Stimulated activated CD4-positive, alpha-beta T cell treated with anti-CD3 and anti-CD28 coated beads, Interleukin-1b, Interleukin-23, amount 100 ng/mL, for 24 hours (primary cell): Measurements from ENCODE around the gene ASF1A.

ENCODE experiments used
- DNase-seq, 4 experiments: peaks; one replicate each; pipeline ENCODE4 v3.0.0-alpha.2; 2020; ENCODE audit warnings: low read depth in 4 of 4, low spot score in 1 of 4

ASF1A gene

DNA sequence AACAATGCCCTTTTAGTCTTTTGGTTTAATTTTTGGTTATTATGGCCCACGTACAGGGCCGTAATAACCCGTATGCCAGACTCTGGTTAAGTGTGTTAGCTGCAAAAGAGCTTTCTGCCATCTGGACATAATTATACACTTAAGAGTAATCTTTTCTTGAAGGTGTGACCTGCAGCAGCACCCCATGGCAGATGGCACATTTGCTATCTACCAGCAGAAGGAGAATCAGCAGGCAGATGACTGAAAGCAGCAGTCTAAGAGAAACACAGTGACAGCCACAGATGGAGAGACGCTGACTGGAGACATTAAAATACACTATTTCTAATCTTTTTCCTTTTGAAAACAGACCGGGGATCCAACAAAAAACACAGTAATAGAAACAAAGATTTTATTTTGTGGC is 18.7 kb downstream of the ASF1A start:
- DNase-seq: no peak

GRCh38 chr6:118913161-118913560 is 19.2 kb downstream of the ASF1A start:
- no peak for DNase-seq

GRCh38 chr6:118914598-118914997 is 20.6 kb downstream of the ASF1A start:
- no peak for DNase-seq

- no peak for DNase-seq
Observed at GRCh38 chr6:118917546-118918328, 23.8 kb downstream of the ASF1A start.

DNA sequence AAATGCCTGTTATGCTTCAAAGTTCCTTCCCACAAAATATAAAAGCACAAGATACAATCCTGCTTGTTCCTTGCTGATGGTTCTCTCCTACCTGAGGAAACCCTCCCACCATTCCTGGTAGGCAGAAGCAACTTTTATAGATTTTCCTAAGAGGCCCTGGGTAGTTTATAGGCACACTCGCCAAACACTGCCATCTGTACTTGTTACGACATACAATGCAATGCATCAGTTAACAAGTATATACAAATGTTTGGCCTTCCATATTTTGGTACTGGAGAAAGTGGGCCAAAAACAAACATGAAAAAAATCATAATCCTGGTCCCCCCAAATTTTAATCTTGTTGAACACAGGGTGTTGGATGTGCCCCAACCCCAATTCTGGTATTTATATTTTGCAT is 24.4 kb downstream of the ASF1A start:
- no peak for DNase-seq

DNA sequence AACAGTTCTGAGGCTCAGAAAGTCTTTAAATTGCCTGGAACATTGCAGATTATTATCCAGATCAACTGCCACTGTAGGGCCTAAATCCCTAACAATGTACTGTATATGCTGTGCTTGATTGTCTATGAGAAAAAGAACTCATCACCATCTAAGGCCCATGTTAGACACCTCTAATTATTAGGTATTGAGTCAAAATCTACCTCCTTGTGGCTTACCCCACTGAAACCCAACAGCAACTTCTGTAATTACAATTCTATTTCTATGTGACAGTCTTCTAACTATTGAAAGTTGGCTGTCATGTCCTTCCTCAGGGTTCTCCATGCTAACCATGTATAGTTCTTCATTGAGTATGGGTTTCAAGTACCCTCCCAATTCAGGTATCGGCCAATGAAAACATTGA is 27.1 kb downstream of the ASF1A start:
- DNase-seq: no peak

DNA sequence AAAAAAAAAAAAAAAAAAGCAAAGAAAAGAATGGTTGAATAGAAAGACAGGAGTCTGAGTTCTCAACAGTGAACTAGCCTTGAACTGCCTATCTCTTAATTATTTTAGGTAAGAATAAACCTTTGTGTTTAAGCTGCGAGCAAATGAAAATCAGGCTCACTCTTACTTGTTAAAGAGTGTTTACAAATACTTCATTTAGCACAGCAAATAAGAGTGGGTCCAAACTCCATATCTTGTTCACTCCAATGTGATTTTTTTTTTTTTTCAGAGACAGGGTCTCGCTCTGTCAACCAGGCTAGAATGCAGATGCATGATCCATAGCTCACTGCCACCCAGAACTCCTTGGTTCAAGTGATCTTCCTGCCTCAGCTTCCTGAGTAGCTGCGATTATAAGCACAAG is 29.1 kb downstream of the ASF1A start:
- no peak for DNase-seq

DNA sequence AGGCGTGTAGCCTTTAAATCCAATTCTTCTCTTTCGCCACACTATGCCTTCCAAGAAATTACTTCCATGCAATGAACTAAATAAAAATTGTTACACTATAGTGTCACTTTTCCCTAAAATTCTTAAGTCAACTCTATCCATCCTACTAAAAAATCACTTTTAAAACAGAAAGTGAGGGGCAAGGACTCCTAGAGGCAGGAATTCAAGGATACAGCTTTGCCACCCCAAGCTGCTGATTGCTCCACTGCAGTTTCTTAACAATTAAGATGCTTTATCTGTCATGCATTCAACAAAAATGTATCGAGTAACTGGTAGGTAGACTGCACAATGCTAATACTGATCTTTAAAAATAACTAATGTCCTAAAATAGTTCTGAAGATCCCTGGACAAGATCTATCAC is 36.7 kb downstream of the ASF1A start:
- no peak for DNase-seq

DNA sequence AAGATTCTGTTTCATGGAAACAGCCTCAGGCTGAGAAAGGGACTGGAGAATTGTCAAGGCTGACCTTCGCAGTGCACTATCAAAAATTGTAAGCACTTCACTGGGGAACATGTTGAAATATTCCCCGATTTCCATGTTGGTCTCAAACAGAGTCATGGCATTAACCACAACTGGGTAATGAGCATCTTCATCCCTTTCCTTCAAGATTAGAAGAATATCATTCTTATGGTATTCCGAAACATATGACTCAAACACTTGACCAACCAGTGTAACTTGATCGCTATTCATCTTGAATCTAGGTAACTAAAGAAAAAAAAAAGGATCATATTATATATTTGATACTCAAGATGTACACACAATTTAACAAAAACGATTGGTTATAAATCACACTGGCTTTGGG is 37.5 kb downstream of the ASF1A start:
- no peak for DNase-seq

GRCh38 chr6:118932421-118932820 is 38.5 kb downstream of the ASF1A start:
- DNase-seq: no peak

- no peak for DNase-seq
Observed at GRCh38 chr6:118933855-118934460, 40.0 kb downstream of the ASF1A start.

GRCh38 chr6:118934461-118935330 is 40.7 kb downstream of the ASF1A start, which contains the start of gene MCM9:
Gene MCM9 (minus strand): TSS chr6:118935159. CDS start chr6:118931723, 3,436 bp downstream.
- peak; percentile 53 to 82 (median 80) for DNase-seq

DNA sequence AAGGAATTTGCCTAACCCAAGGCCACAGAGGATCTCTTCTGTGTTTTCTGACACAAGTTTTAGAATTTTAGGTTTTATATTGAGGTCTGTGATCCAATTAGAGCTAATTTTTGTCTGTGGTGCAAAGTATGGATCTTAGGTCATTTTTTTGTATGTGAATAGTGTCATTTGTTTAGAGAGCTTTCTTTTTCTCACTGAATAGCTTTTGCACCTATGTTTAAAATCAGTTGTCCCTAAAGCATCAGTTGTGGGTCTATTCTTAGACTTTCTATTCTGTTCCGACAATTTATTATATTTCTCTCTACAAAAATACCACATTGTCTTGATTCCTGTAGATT is 41.3 kb downstream of the ASF1A start:
- no peak for DNase-seq

DNA sequence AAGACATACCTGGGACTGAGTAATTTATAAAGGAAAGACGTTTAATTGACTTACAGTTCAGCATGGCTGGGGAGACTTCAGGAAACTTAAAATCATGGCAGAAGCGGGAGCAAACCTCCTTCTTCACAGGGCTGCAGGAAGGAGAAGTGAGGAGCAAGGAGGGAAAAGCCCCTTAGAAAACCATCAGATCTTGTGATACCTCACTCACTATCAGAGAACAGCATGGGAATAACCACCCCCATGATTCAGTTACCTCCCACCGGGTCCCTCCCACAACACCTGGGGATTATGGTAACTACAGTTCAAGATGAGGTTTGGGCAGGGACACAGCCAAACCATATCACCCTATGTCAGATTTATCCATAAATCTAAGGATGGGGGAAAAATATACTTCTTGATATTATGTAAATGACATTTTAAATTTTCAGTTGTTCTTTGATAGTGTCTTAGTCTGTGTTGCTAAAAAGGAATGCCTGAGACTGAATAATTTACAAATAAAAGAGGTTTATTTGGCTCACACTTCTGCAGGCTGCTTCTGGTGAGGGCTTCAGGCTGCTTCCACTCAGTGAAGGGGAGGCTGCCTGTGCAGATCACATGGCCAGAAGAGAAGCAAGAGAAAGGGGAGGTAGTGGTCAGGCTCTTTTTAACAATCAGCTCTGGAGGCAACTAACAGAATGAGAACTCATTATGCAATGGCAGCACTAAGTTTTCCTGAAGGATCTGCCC is 42.2 kb downstream of the ASF1A start:
- DNase-seq: no peak

DNA sequence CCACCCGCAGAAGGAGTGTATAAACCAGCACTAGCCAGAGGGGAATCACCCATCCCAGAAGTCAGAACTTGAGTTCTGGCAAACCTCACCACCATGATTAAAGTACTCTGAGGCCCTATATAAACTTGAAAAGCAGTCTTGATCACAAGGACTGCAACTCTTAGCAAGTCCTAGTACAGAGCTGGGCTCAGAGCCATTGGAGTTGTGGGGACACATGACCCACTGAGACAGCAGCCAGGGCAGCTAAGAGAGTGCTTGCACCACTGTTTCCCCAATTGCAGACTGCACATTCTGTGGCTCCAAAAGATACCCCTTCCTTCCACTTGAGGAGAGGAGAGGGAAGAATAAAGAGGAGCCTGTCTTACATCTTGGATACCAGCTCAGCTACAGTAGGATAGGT is 45.7 kb downstream of the ASF1A start:
- no peak for DNase-seq

DNA sequence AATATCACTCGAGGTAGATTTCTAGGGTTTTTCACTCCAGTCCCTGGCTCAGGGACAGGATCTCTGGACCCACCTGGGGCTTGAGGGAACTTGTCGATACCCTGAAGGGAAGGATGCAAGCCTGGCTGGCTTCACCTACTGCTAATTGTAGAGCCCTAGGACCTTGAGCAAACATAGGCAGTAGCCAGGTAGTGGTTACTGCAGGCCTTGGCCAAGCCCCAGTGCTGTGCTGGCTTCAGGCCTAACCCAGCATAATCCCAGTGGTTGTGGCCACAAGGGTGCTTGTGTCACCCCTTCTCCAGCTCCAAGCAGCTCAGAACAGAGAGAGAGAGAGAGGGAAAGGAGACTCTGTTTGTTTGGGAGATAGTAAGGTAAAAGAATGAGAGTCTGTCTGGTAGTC is 46.8 kb downstream of the ASF1A start:
- no peak for DNase-seq

DNA sequence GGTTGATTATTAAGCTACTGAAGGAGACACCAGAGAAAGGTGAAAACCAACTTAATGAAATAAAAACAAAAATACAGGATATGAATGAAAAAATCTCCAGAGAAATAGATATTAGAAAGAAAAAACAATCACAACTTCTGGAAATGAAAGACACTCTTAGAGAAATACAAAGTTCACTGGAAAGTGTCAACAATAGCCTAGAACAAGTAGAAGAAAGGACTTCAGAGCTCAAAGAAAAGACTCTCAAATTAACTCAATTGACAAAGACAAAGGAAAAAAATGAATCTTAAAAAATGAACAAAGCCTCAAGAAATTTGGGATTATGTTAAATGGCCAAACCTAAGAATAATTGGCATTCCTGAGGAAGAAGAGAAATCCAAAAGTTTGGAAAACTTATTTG is 51.3 kb downstream of the ASF1A start:
- DNase-seq: no peak

DNA sequence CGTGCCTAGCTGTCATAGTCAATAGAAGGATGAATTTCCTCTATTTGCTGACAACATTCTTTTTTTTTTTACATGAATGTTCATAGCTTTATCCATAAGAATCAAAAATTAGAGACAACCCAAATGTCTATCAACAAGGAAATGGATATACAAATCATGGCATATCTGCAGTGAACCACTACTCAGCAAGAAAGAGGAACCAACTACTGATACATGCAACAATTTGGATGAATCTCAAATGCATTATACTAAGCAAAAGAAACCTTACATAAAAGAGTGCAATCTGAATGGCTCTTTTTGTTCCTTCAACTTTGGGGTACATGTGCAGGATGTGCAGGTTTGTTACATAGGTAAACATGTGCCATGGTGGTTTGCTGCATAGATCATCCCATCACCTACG is 58.7 kb downstream of the ASF1A start:
- no peak for DNase-seq

DNA sequence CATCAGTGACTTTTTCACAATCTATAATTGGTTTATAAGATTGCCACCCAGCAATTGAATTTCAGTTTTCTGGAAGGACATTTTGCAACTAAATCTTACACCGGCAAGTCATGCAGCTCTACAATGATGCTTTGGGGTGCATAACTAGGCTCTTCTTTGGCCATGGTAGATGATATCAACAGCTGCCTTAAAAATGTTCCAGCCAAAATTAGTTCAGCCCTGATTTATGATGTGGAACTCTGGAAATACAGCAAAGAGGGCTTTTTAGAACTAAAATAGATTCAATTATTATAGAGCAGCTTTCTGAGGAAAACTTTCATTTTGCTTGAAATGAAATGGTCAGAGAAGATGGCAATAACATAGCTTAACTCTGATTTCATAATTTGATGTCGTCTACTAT is 59.4 kb downstream of the ASF1A start:
- DNase-seq: no peak
